ENCODE measurements around the gene CYP46A1.

- no peak for TF ChIP-seq CTCF (IDR thresholded peaks at IDR 0.05)
- no peak for TF ChIP-seq POLR2A (IDR thresholded peaks at IDR 0.05)
Observed at GRCh38 chr14:99656171-99656570, 27.9 kb upstream of the CYP46A1 start.
